PC-3 (cell line): ENCODE results near the gene NHS. TPM values are rescaled to one million over a fixed set of nuclear protein-coding genes. Genes with fewer than 3 reads are reported as not detected.
A peak's percentile ranks its signal among the peaks of the same experiment; 100 is the strongest.

Experiments used
- ATAC-seq: fragments of 200-7000 bp; cut with Tn5 transposase; 2 replicates; pipeline ENCODE4 v1.9.1; 2020; ENCODE audit warnings: mild to moderate bottlenecking, moderate library complexity
- BruUV-seq: library from RNA; stranded (reverse); fragments of 400-500 nt; replicated peaks from 2 replicates; lab custom pipeline; 2021; lab: Mats Ljungman, UMichigan
- CTCF ChIA-PET: fragments of 300-600 bp; sonication (Branson Sonifier 250); formaldehyde crosslinking; loops from one replicate; lab custom pipeline; 2022; ENCODE audit warnings: antibody characterized with exemption; lab: Charles Lee
- POLR2A ChIA-PET: fragments of 300-600 bp; sonication (Branson Sonifier 250); formaldehyde crosslinking; loops from one replicate; lab custom pipeline; 2022; ENCODE audit warnings: antibody characterized with exemption; ENCODE audit not compliant: unreplicated experiment; lab: Charles Lee
- DNase-seq: peaks from one replicate; pipeline ENCODE4 v3.0.0-alpha.2; 2015
- H2AFZ ChIP-seq: fragments of 300-600 bp; sonication (generic); 2 replicates; pipeline ENCODE4 v1.6.0; 2016; ENCODE audit warnings: antibody characterized with exemption, low read length
- H3F3A ChIP-seq: fragments of 300-600 bp; sonication (generic); one replicate; pipeline ENCODE4 v1.6.0; 2017; ENCODE audit warnings: antibody characterized with exemption, low read length, control low read depth, mild to moderate bottlenecking; ENCODE audit not compliant: unreplicated experiment
- H3K27ac ChIP-seq: fragments of 300-600 bp; sonication (generic); 2 replicates; pipeline ENCODE4 v1.5.1; 2016; ENCODE audit warnings: mild to moderate bottlenecking, low read length
- H3K27me3 ChIP-seq: fragments of 300-600 bp; sonication (generic); 2 replicates; pipeline ENCODE4 v1.6.1; 2016; ENCODE audit warnings: low read length, mixed read lengths
- H3K36me3 ChIP-seq: fragments of 300-600 bp; sonication (generic); 2 replicates; pipeline ENCODE4 v1.6.1; 2016; ENCODE audit warnings: low read depth, mixed run types, low read length, mixed read lengths
- H3K4me1 ChIP-seq: fragments of 300-600 bp; sonication (generic); 2 replicates; pipeline ENCODE4 v1.5.1; 2016; ENCODE audit warnings: low read length; ENCODE audit not compliant: insufficient read depth
- H3K4me2 ChIP-seq: fragments of 300-600 bp; sonication (generic); 2 replicates; pipeline ENCODE4 v1.6.0; 2016; ENCODE audit warnings: low read length
- H3K4me3 ChIP-seq: fragments of 300-600 bp; sonication (generic); 2 replicates; pipeline ENCODE4 v1.5.1; 2016; ENCODE audit warnings: mild to moderate bottlenecking, low read length, mixed read lengths
- H3K79me2 ChIP-seq: fragments of 300-600 bp; sonication (generic); 2 replicates; pipeline ENCODE4 v1.6.1; 2017; ENCODE audit warnings: low read length, mixed read lengths
- H3K9ac ChIP-seq: fragments of 300-600 bp; sonication (generic); 2 replicates; pipeline ENCODE4 v1.6.0; 2016; ENCODE audit warnings: mild to moderate bottlenecking, low read length
- H3K9me2 ChIP-seq: fragments of 300-600 bp; sonication (generic); replicated peaks from 2 replicates; pipeline ENCODE4 v1.6.1; 2016; ENCODE audit warnings: mixed run types, low read length, mixed read lengths
- H3K9me3 ChIP-seq: fragments of 300-600 bp; sonication (generic); 2 replicates; pipeline ENCODE4 v1.6.1; 2016; ENCODE audit warnings: low read length, mixed read lengths
- H4K20me1 ChIP-seq: fragments of 300-600 bp; sonication (generic); 2 replicates; pipeline ENCODE4 v1.6.1; 2016; ENCODE audit warnings: low read length, mixed read lengths
- EZH2 ChIP-seq: fragments of 300-600 bp; sonication (generic); IDR thresholded peaks from one replicate; pipeline ENCODE4 v1.6.1; 2017; ENCODE audit warnings: antibody characterized with exemption, mild to moderate bottlenecking, low read length; ENCODE audit not compliant: unreplicated experiment
- EZH2phosphoT487 ChIP-seq: fragments of 300-600 bp; sonication (generic); IDR thresholded peaks from 2 replicates; pipeline ENCODE4 v1.6.1; 2018; ENCODE audit warnings: mild to moderate bottlenecking, antibody characterized with exemption, low read length, borderline replicate concordance
- intact Hi-C: fragments of 100-400 bp; cut with micrococcal nuclease; formaldehyde crosslinking; loops from 2 replicates; pipeline ENCODE4 v1.9.0; 2023
- total RNA-seq: library from RNA; depleted of rRNA; stranded (reverse); fragments of >200 nt; gene quantifications from 2 replicates; pipeline ENCODE4 v1.2.3, GENCODE V29; 2014
- TF ChIP-seq, protein P1 (sequence below): fragments of 300-600 bp; sonication (generic); conservative IDR thresholded peaks from 2 replicates; pipeline ENCODE4 v1.5.1; 2017; ENCODE audit warnings: antibody characterized with exemption, low read depth, mild to moderate bottlenecking, low read length

The NHS gene
- total RNA-seq, 1 experiment from 2014 or later = 4.9 TPM

DNA sequence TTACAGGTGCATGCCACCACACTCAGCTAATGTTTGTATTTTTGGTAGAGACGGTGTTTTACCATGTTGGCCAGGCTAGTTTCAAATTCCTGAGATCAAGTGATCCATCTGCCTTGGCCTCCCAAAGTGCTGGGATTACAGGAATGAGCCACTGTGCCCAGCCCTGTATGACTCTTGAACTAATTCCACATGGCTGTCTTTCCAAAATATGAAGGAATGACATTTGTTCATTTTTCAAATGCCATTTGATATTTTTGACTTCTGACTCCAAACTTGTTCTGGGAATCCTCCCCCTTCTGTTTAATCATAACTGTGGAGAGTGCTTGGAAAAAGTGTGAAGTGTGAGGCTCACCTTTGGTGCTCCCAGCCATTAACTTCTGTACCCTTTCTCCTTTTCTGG, 119.2 kb downstream of the NHS start:
- peak overlapping the region; percentile 74 for H3K4me2 ChIP-seq
- H2AFZ ChIP-seq = no peak overlapping the region
- H3K27ac ChIP-seq = peak overlapping the region; percentile 97
- peaks cover 29% of the 10 kb centered on the region for H3K79me2 ChIP-seq
- ATAC-seq (no peak), DNase-seq (peak; percentile 35)
- no peak overlapping the region; the same call in 1 of the 2 replicates for H3K4me3 ChIP-seq
- H3K4me1 ChIP-seq = peaks cover 55% of the 10 kb centered on the region
- BruUV-seq = no TSS peak
- H3K9me2 ChIP-seq = no peaks in the 10 kb centered on the region
- no peaks in the 10 kb centered on the region for H3K36me3 ChIP-seq
- POLR2A ChIA-PET = no interaction called here
- TF ChIP-seq, protein P1, sequence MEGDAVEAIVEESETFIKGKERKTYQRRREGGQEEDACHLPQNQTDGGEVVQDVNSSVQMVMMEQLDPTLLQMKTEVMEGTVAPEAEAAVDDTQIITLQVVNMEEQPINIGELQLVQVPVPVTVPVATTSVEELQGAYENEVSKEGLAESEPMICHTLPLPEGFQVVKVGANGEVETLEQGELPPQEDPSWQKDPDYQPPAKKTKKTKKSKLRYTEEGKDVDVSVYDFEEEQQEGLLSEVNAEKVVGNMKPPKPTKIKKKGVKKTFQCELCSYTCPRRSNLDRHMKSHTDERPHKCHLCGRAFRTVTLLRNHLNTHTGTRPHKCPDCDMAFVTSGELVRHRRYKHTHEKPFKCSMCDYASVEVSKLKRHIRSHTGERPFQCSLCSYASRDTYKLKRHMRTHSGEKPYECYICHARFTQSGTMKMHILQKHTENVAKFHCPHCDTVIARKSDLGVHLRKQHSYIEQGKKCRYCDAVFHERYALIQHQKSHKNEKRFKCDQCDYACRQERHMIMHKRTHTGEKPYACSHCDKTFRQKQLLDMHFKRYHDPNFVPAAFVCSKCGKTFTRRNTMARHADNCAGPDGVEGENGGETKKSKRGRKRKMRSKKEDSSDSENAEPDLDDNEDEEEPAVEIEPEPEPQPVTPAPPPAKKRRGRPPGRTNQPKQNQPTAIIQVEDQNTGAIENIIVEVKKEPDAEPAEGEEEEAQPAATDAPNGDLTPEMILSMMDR = no peak
- TF ChIP-seq EZH2phosphoT487 (no peak), EZH2 (no peak)
- H3K9ac ChIP-seq = peak overlapping the region; percentile 75
- H4K20me1 ChIP-seq = no peaks in the 10 kb centered on the region
- CTCF ChIA-PET = no interaction called here
- no peaks in the 10 kb centered on the region for H3K27me3 ChIP-seq
- no peaks in the 10 kb centered on the region for H3K9me3 ChIP-seq
- intact Hi-C loops = loop anchor here (2.0 to 10.0 kb wide), 2 partner anchors 101 to 119 kb away; partner anchors contain the start of gene NHS
- H3F3A ChIP-seq = no peaks in the 10 kb centered on the region

DNA sequence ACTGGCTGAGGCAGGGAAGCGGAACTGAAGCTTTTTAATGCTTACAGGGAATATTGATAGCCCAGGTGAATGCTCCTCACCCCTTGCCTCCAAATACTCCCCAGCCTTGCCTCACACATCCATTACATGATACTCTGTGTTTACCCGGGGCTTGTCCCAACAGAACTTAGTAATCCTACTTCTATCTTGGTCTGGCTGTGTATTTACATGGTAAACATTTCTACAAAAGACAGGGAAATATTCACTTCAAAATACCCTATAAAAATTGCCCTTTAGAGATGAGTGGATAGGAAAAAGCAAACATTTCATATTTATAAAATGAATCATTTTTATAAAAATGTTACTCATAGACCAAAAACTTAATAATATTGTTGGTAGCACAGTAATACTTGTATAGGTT, 120.1 kb downstream of the NHS start:
- Histone ChIP-seq H3K4me1 (peaks cover 63% of the 10 kb centered on the region), H3F3A (no peaks in the 10 kb centered on the region), H2AFZ (no peak overlapping the region), H4K20me1 (no peaks in the 10 kb centered on the region), H3K4me2 (peak overlapping the region; percentile 76), H3K9ac (peak overlapping the region; percentile 75), H3K4me3 (no peak overlapping the region; the same call in 1 of the 2 replicates), H3K79me2 (peaks cover 32% of the 10 kb centered on the region), H3K36me3 (no peaks in the 10 kb centered on the region), H3K27me3 (no peaks in the 10 kb centered on the region), H3K9me3 (no peaks in the 10 kb centered on the region), H3K27ac (peak overlapping the region; percentile 97), H3K9me2 (no peaks in the 10 kb centered on the region)
- ChIA-PET CTCF (no interaction called here), POLR2A (no interaction called here)
- DNase-seq (peak; percentile 87), ATAC-seq (peak; percentile 91)
- no TSS peak for BruUV-seq
- no peak for TF ChIP-seq EZH2phosphoT487
- TF ChIP-seq, protein P1 = no peak
- TF ChIP-seq EZH2 = no peak
- intact Hi-C loops = loop anchor here (1.0 to 10.0 kb wide), 5 partner anchors 48 to 195 kb away; partner anchors contain the start of gene NHS

DNA sequence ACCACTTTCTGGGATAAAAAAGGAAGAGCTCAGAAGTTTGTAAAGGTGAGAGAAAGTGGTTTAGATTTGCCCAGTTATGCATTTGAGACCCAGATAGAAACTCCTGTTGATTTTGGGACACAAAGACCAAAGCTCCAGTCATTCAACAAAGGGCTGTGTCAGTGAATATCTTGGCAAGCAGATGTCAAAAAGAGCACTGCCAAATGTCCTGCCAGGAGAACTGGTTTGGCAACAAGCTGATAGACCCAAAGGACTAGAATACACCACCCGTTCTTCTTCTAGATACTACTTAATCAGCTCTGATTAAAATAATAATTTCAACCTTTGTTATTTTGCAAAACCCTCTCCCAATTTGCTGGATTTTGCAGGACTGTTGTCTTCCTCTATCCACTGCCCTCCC, 121.4 kb downstream of the NHS start:
- CTCF ChIA-PET = no interaction called here
- no peak for TF ChIP-seq EZH2
- TF ChIP-seq, protein P1 = no peak
- DNase-seq = peak; percentile 88
- H3K9me2 ChIP-seq = no peaks in the 10 kb centered on the region
- ATAC-seq = peak; percentile 3; the same call in 1 of the 2 replicates
- H3K79me2 ChIP-seq = peaks cover 41% of the 10 kb centered on the region
- H4K20me1 ChIP-seq = no peaks in the 10 kb centered on the region
- H3K4me3 ChIP-seq = peak overlapping the region; percentile 54; the same call in 1 of the 2 replicates
- peak overlapping the region; percentile 65 for H3K9ac ChIP-seq
- no peaks in the 10 kb centered on the region for H3K9me3 ChIP-seq
- H3K36me3 ChIP-seq = no peaks in the 10 kb centered on the region
- H2AFZ ChIP-seq = no peak overlapping the region
- BruUV-seq = no TSS peak
- peak overlapping the region; percentile 76 for H3K4me2 ChIP-seq
- H3K27ac ChIP-seq = peak overlapping the region; percentile 93
- intact Hi-C loops = loop anchor here (10.0 kb wide), 1 partner anchor 122 kb away; the partner anchor contains the start of gene NHS
- H3K4me1 ChIP-seq = peaks cover 71% of the 10 kb centered on the region
- H3K27me3 ChIP-seq = no peaks in the 10 kb centered on the region
- POLR2A ChIA-PET = no interaction called here
- H3F3A ChIP-seq = no peaks in the 10 kb centered on the region
